ENCODE measurements around the gene RNF144A.

Gene RNF144A

GRCh38 chr2:6951046-6951445 lies 33.8 kb downstream of the RNF144A start:
- DNase-seq: no peak

- no peak for DNase-seq
Observed at GRCh38 chr2:6952101-6952500, 34.9 kb downstream of the RNF144A start.

GRCh38 chr2:6954586-6954985 lies 37.4 kb downstream of the RNF144A start:
- DNase-seq: no peak

GRCh38 chr2:6955511-6956136 lies 38.4 kb downstream of the RNF144A start:
- DNase-seq: no peak

GRCh38 chr2:6956566-6956965 lies 39.4 kb downstream of the RNF144A start:
- DNase-seq: no peak

- no peak for DNase-seq
Observed at GRCh38 chr2:6957031-6957714, 40.0 kb downstream of the RNF144A start.

GRCh38 chr2:6957910-6958615 lies 40.9 kb downstream of the RNF144A start:
- no peak for DNase-seq

GRCh38 chr2:6958616-6959235 lies 41.5 kb downstream of the RNF144A start:
- DNase-seq: no peak

- DNase-seq: no peak
Observed at GRCh38 chr2:6959751-6960150, 42.5 kb downstream of the RNF144A start.

- DNase-seq: no peak
Observed at GRCh38 chr2:6960659-6961058, 43.4 kb downstream of the RNF144A start.

- no peak for DNase-seq
Observed at GRCh38 chr2:6963727-6964126, 46.5 kb downstream of the RNF144A start.

GRCh38 chr2:6965071-6965795 lies 48.0 kb downstream of the RNF144A start:
- DNase-seq: no peak

- DNase-seq: peak; percentile 84
Observed at GRCh38 chr2:6966446-6966940, 49.3 kb downstream of the RNF144A start.

GRCh38 chr2:6967301-6967700 lies 50.1 kb downstream of the RNF144A start:
- DNase-seq: no peak

- DNase-seq: peak; percentile 16
Observed at GRCh38 chr2:6968319-6969100, 51.3 kb downstream of the RNF144A start.

GRCh38 chr2:6970551-6970950 lies 53.3 kb downstream of the RNF144A start:
- DNase-seq: no peak

- DNase-seq: no peak
Observed at GRCh38 chr2:6970976-6971480, 53.8 kb downstream of the RNF144A start.

GRCh38 chr2:6971502-6971901 lies 54.3 kb downstream of the RNF144A start:
- DNase-seq: no peak

GRCh38 chr2:6972067-6972710 lies 55.0 kb downstream of the RNF144A start:
- DNase-seq: no peak

GRCh38 chr2:6973895-6974545 lies 56.8 kb downstream of the RNF144A start:
- no peak for DNase-seq

- no peak for DNase-seq
Observed at GRCh38 chr2:6975988-6976387, 58.8 kb downstream of the RNF144A start.

Data from NCI-H2227 treated with DMSO at 0.1 percent for 48 hours (cell line).